Measurements from ENCODE around the gene NECTIN1. TPM values are rescaled to one million over a fixed set of nuclear protein-coding genes. Genes with fewer than 3 reads are reported as not detected.

The NECTIN1 gene, protein sequence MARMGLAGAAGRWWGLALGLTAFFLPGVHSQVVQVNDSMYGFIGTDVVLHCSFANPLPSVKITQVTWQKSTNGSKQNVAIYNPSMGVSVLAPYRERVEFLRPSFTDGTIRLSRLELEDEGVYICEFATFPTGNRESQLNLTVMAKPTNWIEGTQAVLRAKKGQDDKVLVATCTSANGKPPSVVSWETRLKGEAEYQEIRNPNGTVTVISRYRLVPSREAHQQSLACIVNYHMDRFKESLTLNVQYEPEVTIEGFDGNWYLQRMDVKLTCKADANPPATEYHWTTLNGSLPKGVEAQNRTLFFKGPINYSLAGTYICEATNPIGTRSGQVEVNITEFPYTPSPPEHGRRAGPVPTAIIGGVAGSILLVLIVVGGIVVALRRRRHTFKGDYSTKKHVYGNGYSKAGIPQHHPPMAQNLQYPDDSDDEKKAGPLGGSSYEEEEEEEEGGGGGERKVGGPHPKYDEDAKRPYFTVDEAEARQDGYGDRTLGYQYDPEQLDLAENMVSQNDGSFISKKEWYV
- 7.5 and 9.0 TPM in 2 replicates for total RNA-seq

DNA sequence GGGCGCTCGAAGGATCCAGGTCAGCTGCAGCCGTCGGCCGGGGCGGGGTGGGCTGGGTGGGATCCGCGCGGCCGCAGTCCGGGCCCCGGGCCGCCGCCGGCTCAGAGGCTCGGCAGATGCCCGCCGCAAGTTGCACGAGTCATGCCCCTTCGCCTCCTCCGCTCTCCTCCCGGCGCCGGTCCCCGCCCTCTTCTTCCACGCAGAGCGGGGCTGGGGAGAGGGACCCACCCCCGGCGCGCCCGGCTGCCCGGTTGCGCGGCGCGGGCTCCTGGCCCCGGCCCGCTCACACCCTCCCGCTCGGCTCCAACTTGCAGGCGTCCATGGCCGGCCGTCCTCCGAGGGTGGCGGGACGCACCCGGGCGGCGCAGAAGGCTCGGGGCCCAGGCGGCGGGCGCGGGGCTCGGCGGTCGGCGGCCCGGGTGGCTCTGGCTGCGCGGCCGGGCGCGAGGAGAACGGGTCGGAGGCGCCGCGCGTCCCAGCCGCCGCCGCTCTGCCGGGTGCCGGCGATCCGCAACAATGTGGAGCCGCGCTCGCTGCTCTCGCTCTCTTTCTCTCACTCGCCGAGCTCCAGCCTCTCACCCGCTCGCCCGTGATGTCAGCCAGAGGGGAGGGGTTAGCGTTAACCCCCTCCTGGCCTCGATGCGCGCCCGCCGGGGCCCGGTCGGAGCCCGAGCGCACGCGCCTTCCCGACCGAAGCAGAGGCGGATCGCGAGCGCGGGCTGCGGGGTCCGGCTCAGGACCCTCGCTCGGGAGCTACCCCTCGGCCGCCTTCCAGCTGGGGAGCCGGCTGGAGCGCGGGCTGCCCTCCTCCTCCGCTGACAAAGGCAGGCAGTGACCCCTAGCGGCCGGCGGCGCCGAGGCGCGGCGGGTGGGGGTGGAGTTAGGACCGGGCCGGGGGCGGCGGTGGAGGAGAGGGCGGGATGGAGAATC is at the start of gene NECTIN1:
TSS of gene NECTIN1 (minus strand) at position 550 of the 930 bp plus-strand sequence. CDS start 647 bp downstream, outside the sequence.

Small RNAs within 50 kb of the gene (small RNA-seq; reads per million reads assigned to genes)
- not detected for gene RNU6-1123P

All from placental epithelial cell (primary cell).